Mesendoderm (in vitro differentiated cells): ENCODE results near the gene KY.

Experiments used
- DNase-seq: peaks from one replicate; pipeline ENCODE4 v3.0.0; 2013
- H2AK5ac ChIP-seq: 2 replicates; pipeline ENCODE4 v1.6.1; 2013; ENCODE audit warnings: low read length, inconsistent platforms
- H2BK120ac ChIP-seq: 2 replicates; pipeline ENCODE4 v1.6.1; 2013; ENCODE audit warnings: low read depth, mild to moderate bottlenecking, low read length, moderate library complexity, mixed read lengths
- H2BK15ac ChIP-seq: replicated peaks from 2 replicates; pipeline ENCODE4 v1.6.1; 2013; ENCODE audit warnings: low read depth, mild to moderate bottlenecking, moderate library complexity
- H2BK5ac ChIP-seq: 2 replicates; pipeline ENCODE4 v1.6.1; 2013; ENCODE audit warnings: low read length, inconsistent platforms
- H3K18ac ChIP-seq: 2 replicates; pipeline ENCODE4 v1.6.1; 2013; ENCODE audit warnings: mild to moderate bottlenecking, low read length, mixed read lengths
- H3K23ac ChIP-seq: one replicate; pipeline ENCODE4 v1.6.1; 2013; ENCODE audit warnings: low read length
- H3K27ac ChIP-seq: 2 replicates; pipeline ENCODE4 v1.5.1; 2013; ENCODE audit warnings: low read depth, mild to moderate bottlenecking, inconsistent platforms, low read length, moderate library complexity
- H3K27me3 ChIP-seq: 2 replicates; pipeline ENCODE4 v1.6.1; 2013; ENCODE audit warnings: low read length, control low read depth, mild to moderate bottlenecking, inconsistent platforms; ENCODE audit not compliant: insufficient read depth, poor library complexity
- H3K36me3 ChIP-seq: 2 replicates; pipeline ENCODE4 v1.6.1; 2013; ENCODE audit warnings: low read length, inconsistent platforms; ENCODE audit not compliant: control insufficient read depth, insufficient read depth
- H3K4ac ChIP-seq: one replicate; pipeline ENCODE4 v1.6.1; 2013; ENCODE audit warnings: low read depth, mild to moderate bottlenecking, low read length, moderate library complexity
- H3K4me1 ChIP-seq: 2 replicates; pipeline ENCODE4 v1.6.1; 2013; ENCODE audit warnings: low read depth, low read length, inconsistent platforms; ENCODE audit not compliant: control insufficient read depth
- H3K4me2 ChIP-seq: 2 replicates; pipeline ENCODE4 v1.6.1; 2013; ENCODE audit warnings: low read length
- H3K4me3 ChIP-seq: 2 replicates; pipeline ENCODE4 v1.5.1; 2013; ENCODE audit warnings: mild to moderate bottlenecking, low read length
- H3K56ac ChIP-seq: one replicate; pipeline ENCODE4 v1.6.1; 2013; ENCODE audit warnings: low read length
- H3K79me1 ChIP-seq: 2 replicates; pipeline ENCODE4 v1.6.1; 2013; ENCODE audit warnings: low read length, inconsistent platforms
- H3K79me2 ChIP-seq: 2 replicates; pipeline ENCODE4 v1.6.1; 2013; ENCODE audit warnings: mild to moderate bottlenecking, low read length; ENCODE audit not compliant: control insufficient read depth, insufficient read depth
- H3K9ac ChIP-seq: 2 replicates; pipeline ENCODE4 v1.6.1; 2013; ENCODE audit warnings: low read length, inconsistent platforms
- H4K5ac ChIP-seq: one replicate; pipeline ENCODE4 v1.6.1; 2013; ENCODE audit warnings: low read length
- H4K8ac ChIP-seq: one replicate; pipeline ENCODE4 v1.6.1; 2013; ENCODE audit warnings: low read depth, mild to moderate bottlenecking, control low read depth, low read length, moderate library complexity
- WGBS: extraction: QIAGEN DNeasy Blood & Tissue Kit; methylation state at CpG from one replicate; pipeline ENCODE4 v1.1.7; 2013; ENCODE audit warnings: low lambda C conversion rate, missing lambda C conversion rate; ENCODE audit not compliant: insufficient coverage; ENCODE audit errors: extremely low coverage; 5-methylcytosine and 5-hydroxymethylcytosine counted together

Gene KY

DNA sequence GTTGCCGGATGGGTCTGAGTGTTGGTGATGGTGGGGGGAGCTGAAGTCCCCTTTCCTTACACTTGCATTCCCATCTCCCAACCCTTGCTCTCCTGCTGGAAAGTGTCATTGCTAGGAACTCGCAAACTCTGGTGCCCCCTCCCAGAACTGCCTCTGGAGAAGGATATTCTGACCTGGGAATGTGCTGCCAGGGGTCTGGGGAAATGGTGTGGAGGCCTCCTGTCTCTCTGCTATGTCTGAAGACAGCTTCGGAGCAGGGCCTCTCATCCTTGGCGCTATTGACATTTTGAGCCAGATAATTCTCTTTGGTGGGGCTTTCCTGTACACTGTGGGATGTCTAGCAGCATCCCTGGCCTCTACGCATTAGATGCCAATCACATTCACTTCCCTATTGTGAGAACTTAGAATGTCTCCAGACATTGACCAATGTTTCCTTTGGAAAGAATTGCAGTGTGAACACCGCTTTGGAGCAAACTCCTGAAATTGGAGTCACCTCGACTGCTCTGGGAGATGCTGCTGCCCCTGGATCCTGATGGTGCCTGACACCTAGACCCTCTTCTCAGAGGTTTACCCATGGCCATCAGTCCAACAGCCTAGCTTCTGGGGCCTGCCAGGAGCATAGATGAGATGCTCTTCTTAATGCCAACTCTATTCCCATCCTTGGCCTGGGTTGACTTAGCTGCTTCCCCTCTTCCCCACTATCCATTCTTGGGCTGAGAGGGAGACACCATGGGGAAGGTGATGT is 2.2 kb upstream of the KY start:
- Histone ChIP-seq H3K4me1 (no peaks in the 10 kb centered on the region), H3K56ac (no peak overlapping the region), H3K27ac (no peak overlapping the region), H2AK5ac (no peak overlapping the region), H3K4me2 (no peak overlapping the region), H3K27me3 (peaks cover 39% of the 10 kb centered on the region), H3K79me2 (no peaks in the 10 kb centered on the region), H3K79me1 (no peaks in the 10 kb centered on the region), H2BK120ac (no peak overlapping the region), H2BK5ac (no peak overlapping the region), H3K9ac (no peak overlapping the region), H3K36me3 (no peaks in the 10 kb centered on the region), H3K23ac (no peak overlapping the region), H2BK15ac (no peak overlapping the region), H3K18ac (no peak overlapping the region), H3K4me3 (no peak overlapping the region), H3K4ac (no peak overlapping the region), H4K8ac (no peak overlapping the region), H4K5ac (no peak overlapping the region)
- DNase-seq, result no peak
- no CpG with 5 or more reads among the region's 7 CpGs for WGBS

DNA sequence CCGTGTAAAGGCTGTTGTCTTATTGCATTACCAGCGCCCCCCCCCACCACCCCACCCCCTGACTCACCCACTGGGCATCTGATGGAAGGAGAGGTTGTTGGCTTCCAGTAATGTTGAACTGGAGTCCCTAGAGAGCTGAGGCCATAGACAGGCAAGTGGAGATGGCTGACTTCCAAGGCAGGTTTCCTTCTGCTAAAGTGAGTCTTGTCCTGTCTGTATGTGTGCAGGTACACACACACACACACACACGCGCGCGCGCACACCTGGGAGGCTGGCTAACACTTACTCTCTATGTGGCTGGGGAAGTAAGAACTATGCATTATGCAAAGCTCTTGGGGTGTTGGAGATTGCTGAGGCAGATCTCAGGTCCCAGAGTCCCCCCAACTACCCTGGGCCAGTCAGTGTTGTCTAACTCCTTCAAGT is 1.6 kb upstream of the KY start:
- Histone ChIP-seq H3K18ac (no peak overlapping the region), H2BK15ac (no peak overlapping the region), H4K5ac (no peak overlapping the region), H3K56ac (no peak overlapping the region), H3K27me3 (peaks cover 39% of the 10 kb centered on the region), H4K8ac (no peak overlapping the region), H3K9ac (no peak overlapping the region), H3K79me1 (no peaks in the 10 kb centered on the region), H3K36me3 (no peaks in the 10 kb centered on the region), H3K23ac (no peak overlapping the region), H3K27ac (no peak overlapping the region), H2BK5ac (no peak overlapping the region), H3K4me2 (no peak overlapping the region), H2BK120ac (no peak overlapping the region), H3K4me1 (no peaks in the 10 kb centered on the region), H3K4me3 (no peak overlapping the region), H3K79me2 (no peaks in the 10 kb centered on the region), H2AK5ac (no peak overlapping the region), H3K4ac (no peak overlapping the region)
- no CpG with 5 or more reads among the region's 7 CpGs for WGBS
- DNase-seq, result no peak

DNA sequence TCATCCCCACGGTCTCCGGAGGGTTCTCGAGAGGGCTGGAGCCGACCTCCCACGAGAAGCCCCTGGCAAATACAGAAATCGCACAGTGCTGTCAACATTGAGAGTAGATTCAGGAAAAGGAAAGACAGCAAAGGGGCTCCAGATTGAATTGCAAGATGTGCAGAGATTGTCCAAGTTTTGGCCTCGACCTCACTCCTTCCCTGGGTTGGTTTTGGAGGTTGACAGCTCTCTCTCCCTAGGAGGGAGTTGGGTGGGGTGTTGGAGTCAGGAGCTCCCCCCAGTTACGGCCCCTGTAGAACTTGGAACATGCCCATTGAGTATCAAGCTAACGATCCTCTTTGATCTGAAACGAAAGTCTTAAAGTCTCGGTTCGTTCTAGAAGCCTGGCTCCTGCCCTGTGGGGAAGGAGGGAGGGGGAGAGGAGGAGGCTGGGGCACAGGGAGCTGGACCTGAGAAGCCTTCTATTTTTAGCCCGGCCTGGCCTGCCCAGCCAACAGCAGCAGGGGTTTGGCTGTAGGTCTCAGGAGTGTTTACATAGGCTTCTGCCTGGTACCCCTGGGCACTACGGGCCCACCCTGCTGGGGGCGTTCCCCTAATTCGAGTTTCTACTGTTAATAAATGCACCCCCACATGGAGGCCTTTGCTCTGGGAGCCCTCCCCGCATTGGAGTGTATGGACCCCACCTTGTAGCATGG is 672 bp upstream of the KY start:
- no peak for DNase-seq
- H3K27me3 ChIP-seq, result peaks cover 39% of the 10 kb centered on the region

DNA sequence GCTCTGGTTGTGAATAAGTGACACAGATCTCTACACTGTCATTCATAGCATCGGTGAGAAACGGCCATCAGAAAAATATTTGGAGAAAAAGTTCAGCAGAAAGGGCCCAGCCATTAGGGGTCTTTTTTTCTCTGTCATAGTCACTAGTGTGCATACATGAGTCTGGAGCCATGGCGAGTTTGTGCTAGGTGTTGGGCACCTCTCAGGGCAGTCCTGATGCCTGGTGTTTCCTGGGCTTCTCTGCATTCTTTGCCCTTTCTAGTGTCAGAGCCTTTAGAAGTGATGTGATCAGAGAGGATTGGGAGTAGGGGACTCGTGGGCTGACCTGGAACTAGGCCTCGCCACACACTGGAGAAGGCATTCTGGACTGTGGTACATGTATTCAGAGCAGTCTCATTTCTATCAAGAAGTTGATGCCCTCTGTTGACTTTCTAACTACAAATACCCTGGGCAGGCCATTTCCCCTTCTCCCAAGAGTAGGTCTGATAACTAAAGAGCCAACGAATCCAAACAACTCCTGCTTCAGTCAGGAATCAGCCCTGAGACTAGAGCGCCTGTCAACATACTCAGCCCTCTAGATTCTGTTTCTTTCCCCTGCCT is 1.6 kb downstream of the KY start:
- Histone ChIP-seq H3K9ac (no peak overlapping the region), H3K4me3 (no peak overlapping the region), H3K79me1 (no peaks in the 10 kb centered on the region), H2BK120ac (no peak overlapping the region), H2BK15ac (no peak overlapping the region), H4K8ac (no peak overlapping the region), H3K27ac (no peak overlapping the region), H3K4me1 (no peaks in the 10 kb centered on the region), H3K23ac (no peak overlapping the region), H2AK5ac (no peak overlapping the region), H4K5ac (no peak overlapping the region), H2BK5ac (no peak overlapping the region), H3K18ac (no peak overlapping the region), H3K56ac (no peak overlapping the region), H3K4ac (no peak overlapping the region), H3K79me2 (no peaks in the 10 kb centered on the region), H3K4me2 (no peak overlapping the region), H3K36me3 (no peaks in the 10 kb centered on the region), H3K27me3 (peaks cover 36% of the 10 kb centered on the region)
- WGBS, result no CpG with 5 or more reads among the region's 7 CpGs
- DNase-seq, result no peak

More for the DNA sequence above, 672 bp upstream of the KY start:
- Histone ChIP-seq H3K56ac (peak overlapping the region; percentile 18), H2BK15ac (no peak overlapping the region), H4K5ac (no peak overlapping the region), H2BK120ac (no peak overlapping the region), H3K4me2 (peak overlapping the region; percentile 83), H3K18ac (no peak overlapping the region), H3K79me1 (no peaks in the 10 kb centered on the region), H3K9ac (no peak overlapping the region), H3K23ac (no peak overlapping the region), H4K8ac (no peak overlapping the region), H3K27ac (no peak overlapping the region), H2BK5ac (no peak overlapping the region), H3K4ac (no peak overlapping the region), H3K36me3 (no peaks in the 10 kb centered on the region), H3K79me2 (no peaks in the 10 kb centered on the region), H3K4me3 (no peak overlapping the region), H2AK5ac (no peak overlapping the region), H3K4me1 (no peaks in the 10 kb centered on the region)
- WGBS, result no CpG with 5 or more reads among the region's 17 CpGs

DNA sequence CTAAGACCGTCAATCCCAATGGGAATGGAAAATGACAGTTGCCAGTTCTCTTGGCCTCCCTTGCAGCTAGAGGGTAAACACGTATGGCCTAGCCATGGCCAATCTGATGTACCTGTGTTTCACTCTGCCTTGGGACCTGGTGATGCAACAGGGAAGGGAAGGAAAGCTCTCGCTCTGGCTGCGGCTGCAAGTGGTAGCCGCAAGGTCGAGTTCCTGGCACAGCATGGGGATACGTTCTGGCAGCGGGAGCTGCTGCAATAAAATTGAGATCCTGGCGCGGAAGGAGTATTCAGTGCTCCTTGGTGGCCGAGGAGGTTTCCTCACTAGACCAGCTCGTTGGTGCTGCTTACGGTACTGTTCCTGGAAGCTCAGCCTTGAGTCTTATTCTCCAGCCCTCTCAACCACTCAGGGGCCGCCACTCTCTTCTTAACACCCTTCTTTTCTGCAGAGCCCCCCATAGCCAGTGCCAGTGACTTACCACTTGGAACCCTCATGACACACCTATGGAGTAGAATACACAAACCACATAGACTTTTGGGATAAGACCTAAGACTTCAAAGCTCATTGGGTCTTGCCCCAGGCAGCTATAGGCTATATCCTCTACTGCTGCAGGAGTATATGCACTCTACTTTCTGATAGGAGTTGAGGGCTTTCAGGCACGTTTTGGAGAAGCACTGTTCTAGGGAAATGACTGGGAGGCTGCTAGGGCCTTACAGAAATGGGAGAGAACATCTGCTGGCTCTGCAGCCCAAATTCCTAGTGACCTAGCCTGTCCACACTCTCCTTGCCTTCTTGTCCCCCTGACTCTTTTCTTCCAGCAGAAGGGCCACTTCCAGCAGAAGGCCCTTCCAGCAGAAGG is 2.7 kb downstream of the KY start:
- H3K4me3 ChIP-seq, result no peak overlapping the region
- H4K8ac ChIP-seq, result no peak overlapping the region
- peaks cover 2% of the 10 kb centered on the region for H3K4me1 ChIP-seq
- H3K4me2 ChIP-seq, result no peak overlapping the region
- no peak overlapping the region for H2BK5ac ChIP-seq
- H3K9ac ChIP-seq, result no peak overlapping the region
- H4K5ac ChIP-seq, result no peak overlapping the region
- no peaks in the 10 kb centered on the region for H3K79me2 ChIP-seq
- no peak overlapping the region for H3K27ac ChIP-seq
- H3K18ac ChIP-seq, result no peak overlapping the region
- H3K27me3 ChIP-seq, result peaks cover 32% of the 10 kb centered on the region
- H2AK5ac ChIP-seq, result no peak overlapping the region
- DNase-seq, result no peak
- no peak overlapping the region for H2BK120ac ChIP-seq
- H3K23ac ChIP-seq, result no peak overlapping the region
- H3K36me3 ChIP-seq, result no peaks in the 10 kb centered on the region
- no CpG with 5 or more reads among the region's 15 CpGs for WGBS
- H3K4ac ChIP-seq, result no peak overlapping the region
- H3K79me1 ChIP-seq, result no peaks in the 10 kb centered on the region
- no peak overlapping the region for H2BK15ac ChIP-seq
- no peak overlapping the region for H3K56ac ChIP-seq
